BE2C (cell line): ENCODE data around the gene CES4A.
"Not testable (repeated sequence)": the region's sequence is repeated elsewhere in the genome, so short reads cannot be mapped to it uniquely, and the experiment has no call there.

Experiments used
- DNase-seq: peaks from one replicate; pipeline ENCODE4 v3.0.0-alpha.2; 2020
- H3K27me3 ChIP-seq: fragments of 250-450 bp; sonication (Bioruptor Pico); 2 replicates; pipeline ENCODE4 v1.5.1; 2020; ENCODE audit warnings: mild to moderate bottlenecking
- H3K36me3 ChIP-seq: fragments of 250-450 bp; sonication (Bioruptor Pico); 2 replicates; pipeline ENCODE4 v1.5.1; 2020; ENCODE audit warnings: mild to moderate bottlenecking
- H3K4me1 ChIP-seq: fragments of 250-450 bp; sonication (Bioruptor Pico); 2 replicates; pipeline ENCODE4 v1.5.1; 2020
- H3K4me3 ChIP-seq: 2 replicates; pipeline ENCODE4 v1.5.1; 2011; ENCODE audit warnings: low read depth, low read length
- H3K9me3 ChIP-seq: fragments of 250-450 bp; sonication (Bioruptor Pico); 2 replicates; pipeline ENCODE4 v1.5.1; 2020
- CTCF ChIP-seq: IDR thresholded peaks from 2 replicates; pipeline ENCODE4 v1.5.1; 2012; ENCODE audit warnings: mild to moderate bottlenecking, low read depth, low read length

CES4A gene

GRCh38 chr16:66979011-66979717 is 9.2 kb upstream of the CES4A start:
- no peak for DNase-seq
- Histone ChIP-seq H3K36me3 (no peaks in the 10 kb centered on the region), H3K9me3 (no peaks in the 10 kb centered on the region), H3K4me1 (peaks cover 8% of the 10 kb centered on the region; the same call in 1 of the 2 replicates), H3K27me3 (no peaks in the 10 kb centered on the region), H3K4me3 (no peak overlapping the region)
- TF ChIP-seq CTCF: no peak

- H3K27me3 ChIP-seq: no peaks in the 10 kb centered on the region
- no peak for TF ChIP-seq CTCF
- H3K4me3 ChIP-seq: no peak overlapping the region
- no peaks in the 10 kb centered on the region for H3K9me3 ChIP-seq
- no peak for DNase-seq
- no peaks in the 10 kb centered on the region for H3K36me3 ChIP-seq
- H3K4me1 ChIP-seq: no peaks in the 10 kb centered on the region
Observed at GRCh38 chr16:66983033-66983432, 5.4 kb upstream of the CES4A start.

- DNase-seq: no peak
- Histone ChIP-seq H3K27me3 (no peaks in the 10 kb centered on the region), H3K36me3 (no peaks in the 10 kb centered on the region), H3K9me3 (no peaks in the 10 kb centered on the region), H3K4me1 (no peaks in the 10 kb centered on the region), H3K4me3 (no peak overlapping the region)
- no peak for TF ChIP-seq CTCF
Observed at GRCh38 chr16:66984892-66985311, 3.5 kb upstream of the CES4A start.

GRCh38 chr16:66986559-66986958 is 1.8 kb upstream of the CES4A start:
- H3K27me3 ChIP-seq: no peaks in the 10 kb centered on the region
- no peak overlapping the region for H3K4me3 ChIP-seq
- H3K4me1 ChIP-seq: no peaks in the 10 kb centered on the region
- no peak for DNase-seq
- TF ChIP-seq CTCF: no peak
- no peaks in the 10 kb centered on the region for H3K36me3 ChIP-seq
- no peaks in the 10 kb centered on the region for H3K9me3 ChIP-seq

- H3K4me3 ChIP-seq: no peak overlapping the region
- H3K27me3 ChIP-seq: no peaks in the 10 kb centered on the region
- DNase-seq: no peak
- no peaks in the 10 kb centered on the region for H3K9me3 ChIP-seq
- no peaks in the 10 kb centered on the region for H3K36me3 ChIP-seq
- TF ChIP-seq CTCF: no peak
- H3K4me1 ChIP-seq: no peaks in the 10 kb centered on the region
Observed at GRCh38 chr16:66991545-66992077, 3.2 kb downstream of the CES4A start.

- H3K4me1 ChIP-seq, H3K4me3 ChIP-seq, H3K36me3 ChIP-seq, H3K27me3 ChIP-seq, DNase-seq, H3K9me3 ChIP-seq: not testable (repeated sequence)
Observed at GRCh38 chr16:66993558-66993957, 5.2 kb downstream of the CES4A start.
